Measurements from ENCODE around the gene SCAMP4.
"Not testable (repeated sequence)": the region's sequence is repeated elsewhere in the genome, so short reads cannot be mapped to it uniquely, and the experiment has no call there.

The SCAMP4 gene

DNA sequence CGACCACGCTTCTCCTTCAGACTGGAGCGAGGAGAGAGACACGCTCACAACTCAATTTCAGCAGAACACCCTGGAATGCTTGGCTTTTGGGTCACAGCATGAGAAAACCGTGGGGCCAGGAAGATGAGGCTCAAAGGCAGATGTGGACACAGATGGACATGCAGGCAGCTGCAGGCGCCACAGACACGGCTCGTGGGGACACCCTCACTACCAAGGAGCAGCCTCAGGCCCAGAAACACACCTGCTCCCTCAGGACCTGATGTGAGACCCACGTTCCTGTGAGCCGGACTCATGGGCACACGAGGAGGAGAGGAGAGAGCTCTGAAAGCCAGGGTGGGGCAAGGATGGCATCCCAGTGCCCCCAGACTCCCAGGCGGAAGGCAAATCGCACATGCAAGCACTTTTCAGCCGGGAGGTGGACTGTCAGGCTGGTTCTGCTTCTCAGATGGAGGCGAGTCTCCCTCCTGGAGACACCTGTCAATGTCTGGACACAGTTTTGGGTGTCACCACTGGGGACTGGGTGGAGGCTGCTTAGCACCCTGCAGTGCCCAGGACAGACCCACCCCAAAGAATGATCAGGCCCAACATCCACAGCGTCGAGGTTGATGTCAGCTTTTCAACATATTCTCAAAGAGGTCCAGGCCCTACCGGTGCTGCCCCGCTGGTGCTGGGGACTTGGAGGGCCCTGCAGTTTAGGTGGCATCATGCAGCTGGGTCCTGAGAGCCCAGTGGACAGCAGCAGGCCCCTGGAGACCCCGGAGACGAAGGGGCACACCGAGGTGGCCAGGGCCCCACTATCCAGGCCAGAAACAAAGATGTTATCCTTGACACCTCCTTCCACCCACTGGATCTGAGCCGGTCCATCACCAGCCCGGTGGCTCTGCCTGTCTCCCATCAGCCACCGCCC is 22.2 kb upstream of the SCAMP4 start:
- H3K4me3 ChIP-seq (ENCODE audit: low read depth, low read length): no peak overlapping the region
- no peak for DNase-seq (ENCODE audit: low read depth)
- in situ Hi-C loops (cut with HindIII; ENCODE audit: low sequenced_read_pairs): no loop called here
- no peak for TF ChIP-seq CTCF (IDR thresholded peaks at IDR 0.05; ENCODE audit: low read depth, low read length, missing control alignments)

DNA sequence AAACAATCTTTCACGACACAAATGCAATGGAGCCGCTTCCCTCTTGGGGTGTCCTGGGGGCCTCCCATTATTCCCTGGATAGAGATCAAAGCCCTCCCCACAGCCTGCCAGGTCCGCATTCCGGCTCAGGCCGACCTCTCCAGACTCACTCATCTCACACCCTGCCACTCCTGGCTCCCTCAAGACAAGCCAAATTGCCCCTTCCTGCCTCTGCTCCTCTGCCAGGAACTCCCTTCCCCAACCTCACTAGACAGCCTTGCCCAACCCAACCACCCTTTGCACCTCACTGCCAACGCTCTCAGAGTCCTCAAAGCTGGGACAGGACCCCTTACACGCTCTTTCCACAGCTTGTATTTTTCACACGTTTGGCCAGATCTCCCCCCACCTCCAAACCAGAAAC is 21.4 kb upstream of the SCAMP4 start:
- no peak for DNase-seq (ENCODE audit: low read depth)
- H3K4me3 ChIP-seq (ENCODE audit: low read depth, low read length): peak overlapping the region; percentile 90
- no peak for TF ChIP-seq CTCF (IDR thresholded peaks at IDR 0.05; ENCODE audit: low read depth, low read length, missing control alignments)
- in situ Hi-C loops (cut with HindIII; ENCODE audit: low sequenced_read_pairs): no loop called here

DNA sequence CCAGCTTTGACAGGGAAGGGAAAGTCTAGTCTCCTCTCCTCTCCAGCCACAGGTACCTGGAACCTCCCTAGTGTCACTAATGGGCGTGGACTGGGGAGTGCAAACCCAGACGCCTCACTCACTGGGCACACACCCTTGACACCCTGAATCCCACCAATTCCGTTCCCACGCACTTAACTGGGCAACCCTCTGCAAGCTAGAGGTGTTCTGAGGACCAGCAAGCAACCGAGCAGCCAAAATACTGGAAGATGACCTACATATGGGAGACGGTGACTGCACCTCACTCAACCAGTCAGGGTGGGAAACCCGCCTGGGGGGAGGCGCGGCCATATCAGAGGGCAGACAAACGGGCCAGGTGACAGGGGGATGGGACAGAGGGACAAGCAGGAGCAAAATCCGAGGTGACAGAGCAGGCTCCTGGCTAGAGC is 20.9 kb upstream of the SCAMP4 start:
- TF ChIP-seq CTCF (IDR thresholded peaks at IDR 0.05; ENCODE audit: low read depth, low read length, missing control alignments): no peak
- in situ Hi-C loops (cut with HindIII; ENCODE audit: low sequenced_read_pairs): no loop called here
- DNase-seq (ENCODE audit: low read depth): no peak
- H3K4me3 ChIP-seq (ENCODE audit: low read depth, low read length): peak overlapping the region; percentile 90

DNA sequence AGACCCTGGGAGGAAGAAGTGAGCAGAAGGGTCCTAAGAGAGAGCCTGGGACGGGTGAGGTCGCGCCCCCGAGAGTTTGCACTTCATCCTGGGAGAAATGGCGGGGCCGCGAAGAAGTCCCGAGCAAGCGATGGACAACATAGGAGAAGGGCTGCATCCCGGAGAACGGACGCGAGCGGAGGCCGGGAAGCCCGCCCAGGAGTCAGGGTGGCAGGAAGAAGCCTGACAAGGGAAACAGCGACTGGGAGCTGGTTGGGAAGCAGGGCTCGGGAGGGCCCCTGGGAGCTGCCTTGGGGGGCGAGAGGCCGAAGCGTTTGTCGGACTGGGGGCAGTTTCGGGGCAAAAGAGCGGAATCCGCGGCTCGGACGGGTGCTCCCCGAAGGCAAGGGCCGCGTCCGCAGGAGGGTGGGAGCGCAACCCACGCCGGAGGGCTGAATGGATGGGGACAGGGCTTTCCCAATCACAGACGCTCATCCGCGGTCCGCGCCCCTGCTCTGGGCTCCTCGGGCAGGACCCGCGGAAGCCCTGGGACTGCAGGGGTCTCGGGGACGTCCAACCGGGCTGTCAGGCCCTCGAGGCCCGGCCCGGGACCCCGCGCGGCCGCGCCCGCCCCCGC is 20.4 kb upstream of the SCAMP4 start:
- peak overlapping the region; percentile 90 for H3K4me3 ChIP-seq (ENCODE audit: low read depth, low read length)
- in situ Hi-C loops (cut with HindIII; ENCODE audit: low sequenced_read_pairs): no loop called here
- no peak for DNase-seq (ENCODE audit: low read depth)
- TF ChIP-seq CTCF (IDR thresholded peaks at IDR 0.05; ENCODE audit: low read depth, low read length, missing control alignments): no peak

DNA sequence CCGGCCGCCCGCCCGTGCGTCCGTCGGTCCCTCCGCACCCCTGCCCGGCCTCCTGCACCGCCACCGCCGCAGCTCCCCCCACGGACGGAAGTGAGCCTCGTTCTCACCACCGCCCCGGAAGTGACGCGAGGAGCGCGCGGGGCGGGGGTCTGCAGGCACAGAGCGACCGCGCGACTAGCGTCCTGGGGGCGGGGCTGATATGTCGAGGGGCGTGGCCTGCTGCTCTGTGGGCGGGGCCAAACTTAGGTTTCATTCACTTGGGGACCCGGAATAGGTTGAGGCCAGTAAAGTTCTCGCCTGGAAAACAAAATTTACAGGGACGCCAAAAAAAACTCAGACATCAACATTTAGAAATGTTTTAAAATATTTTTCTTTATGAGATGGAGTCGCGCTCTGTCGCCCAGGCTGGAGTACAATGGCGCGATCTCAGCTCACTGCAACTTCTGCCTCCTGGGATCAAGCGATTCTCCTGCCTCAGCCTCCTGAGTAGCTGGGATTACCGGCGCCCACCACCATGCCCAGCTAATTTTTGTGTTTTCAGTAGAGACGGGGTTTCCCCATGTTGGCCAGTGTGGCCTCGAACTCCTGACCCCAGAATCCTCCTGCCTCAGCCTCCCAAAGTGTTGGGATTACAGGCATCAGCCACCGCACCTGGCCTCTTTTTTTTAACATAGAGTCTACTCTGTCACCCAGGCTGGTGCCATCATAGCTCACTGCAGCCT is 19.6 kb upstream of the SCAMP4 start, which contains the start of gene ABHD17A:
Gene ABHD17A, minus strand, starts transcription at position 99 of the 722 bp plus-strand sequence. CDS start 3,930 bp downstream, outside the sequence.
- in situ Hi-C loops (cut with HindIII; ENCODE audit: low sequenced_read_pairs): not testable (repeated sequence)
- DNase-seq (ENCODE audit: low read depth): peak; percentile 64
- peak within 1 kb of the TSS; percentile 90 for H3K4me3 ChIP-seq (ENCODE audit: low read depth, low read length)

DNA sequence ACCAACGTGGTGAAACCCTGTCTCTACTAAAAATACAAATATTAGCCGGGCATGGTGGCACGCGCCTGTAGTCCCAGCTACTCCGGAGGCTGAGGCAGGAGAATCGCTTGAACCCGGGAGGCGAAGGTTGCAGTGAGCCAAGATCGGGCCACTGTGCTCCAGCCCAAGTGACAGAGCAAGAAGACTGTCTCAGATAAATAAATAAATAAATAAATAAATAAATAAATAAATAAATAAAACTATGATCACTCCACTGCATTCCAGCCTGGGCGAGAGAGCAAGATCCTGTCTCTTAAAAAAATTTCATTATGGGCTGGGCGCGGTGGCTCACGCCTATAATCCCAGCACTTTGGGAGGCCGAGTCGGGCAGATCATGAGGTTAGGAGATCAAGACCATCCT is 18.8 kb upstream of the SCAMP4 start:
- DNase-seq (ENCODE audit: low read depth); in situ Hi-C loops (cut with HindIII; ENCODE audit: low sequenced_read_pairs); H3K4me3 ChIP-seq (ENCODE audit: low read depth, low read length): not testable (repeated sequence)

- no peak for DNase-seq (ENCODE audit: low read depth)
- no peak overlapping the region for H3K4me3 ChIP-seq (ENCODE audit: low read depth, low read length)
- in situ Hi-C loops (cut with HindIII; ENCODE audit: low sequenced_read_pairs): no loop called here
- TF ChIP-seq CTCF (IDR thresholded peaks at IDR 0.05; ENCODE audit: low read depth, low read length, missing control alignments): no peak
Observed at GRCh38 chr19:1888385-1888784, 16.8 kb upstream of the SCAMP4 start.

Measured in astrocyte of the cerebellum (primary cell).